RWPE2 (cell line): ENCODE measurements around the gene XPNPEP2.

Experiments used
- ATAC-seq: fragments of 200-7000 bp; cut with Tn5 transposase; 3 replicates; pipeline ENCODE4 v1.9.1; 2021; ENCODE audit warnings: low read depth
- DNase-seq: peaks from one replicate; pipeline ENCODE4 v3.0.0-alpha.2; 2020; ENCODE audit warnings: low spot score
- H3K27ac ChIP-seq: fragments of 450-650 bp; 2 replicates; pipeline ENCODE4 v1.5.1; 2017; ENCODE audit warnings: mild to moderate bottlenecking; ENCODE audit not compliant: poor library complexity, severe bottlenecking
- H3K27me3 ChIP-seq: fragments of 250-450 bp; sonication (Bioruptor Pico); 2 replicates; pipeline ENCODE4 v1.5.1; 2021; ENCODE audit warnings: mild to moderate bottlenecking, moderate library complexity; ENCODE audit not compliant: insufficient read depth, poor library complexity, severe bottlenecking
- H3K36me3 ChIP-seq: fragments of 250-450 bp; sonication (Bioruptor Pico); 2 replicates; pipeline ENCODE4 v1.5.1; 2020; ENCODE audit warnings: low read depth, mild to moderate bottlenecking, moderate library complexity
- H3K4me1 ChIP-seq: fragments of 250-450 bp; sonication (Bioruptor Pico); 2 replicates; pipeline ENCODE4 v1.5.1; 2021; ENCODE audit warnings: mild to moderate bottlenecking, moderate library complexity; ENCODE audit not compliant: insufficient read depth, poor library complexity, severe bottlenecking
- H3K4me3 ChIP-seq: fragments of 250-450 bp; sonication (Bioruptor Pico); 2 replicates; pipeline ENCODE4 v1.5.1; 2021; ENCODE audit warnings: mild to moderate bottlenecking, moderate library complexity; ENCODE audit not compliant: severe bottlenecking
- H3K9me3 ChIP-seq: fragments of 250-450 bp; sonication (Bioruptor Pico); 2 replicates; pipeline ENCODE4 v1.5.1; 2021; ENCODE audit warnings: mild to moderate bottlenecking, moderate library complexity; ENCODE audit not compliant: severe bottlenecking
- TF ChIP-seq, protein P1 (sequence below): fragments of 450-650 bp; IDR thresholded peaks from one replicate; pipeline ENCODE4 v1.5.1; 2017; ENCODE audit warnings: mild to moderate bottlenecking, moderate library complexity; ENCODE audit not compliant: poor library complexity, severe bottlenecking

Gene XPNPEP2

GRCh38 chrX:129731228-129731627 lies 7.6 kb upstream of the XPNPEP2 start:
- DNase-seq = no peak
- ATAC-seq = no peak
- Histone ChIP-seq H3K27ac (no peak overlapping the region), H3K36me3 (no peaks in the 10 kb centered on the region), H3K4me1 (no peaks in the 10 kb centered on the region), H3K27me3 (no peaks in the 10 kb centered on the region), H3K9me3 (no peaks in the 10 kb centered on the region), H3K4me3 (no peak overlapping the region)
- TF ChIP-seq, protein P1, sequence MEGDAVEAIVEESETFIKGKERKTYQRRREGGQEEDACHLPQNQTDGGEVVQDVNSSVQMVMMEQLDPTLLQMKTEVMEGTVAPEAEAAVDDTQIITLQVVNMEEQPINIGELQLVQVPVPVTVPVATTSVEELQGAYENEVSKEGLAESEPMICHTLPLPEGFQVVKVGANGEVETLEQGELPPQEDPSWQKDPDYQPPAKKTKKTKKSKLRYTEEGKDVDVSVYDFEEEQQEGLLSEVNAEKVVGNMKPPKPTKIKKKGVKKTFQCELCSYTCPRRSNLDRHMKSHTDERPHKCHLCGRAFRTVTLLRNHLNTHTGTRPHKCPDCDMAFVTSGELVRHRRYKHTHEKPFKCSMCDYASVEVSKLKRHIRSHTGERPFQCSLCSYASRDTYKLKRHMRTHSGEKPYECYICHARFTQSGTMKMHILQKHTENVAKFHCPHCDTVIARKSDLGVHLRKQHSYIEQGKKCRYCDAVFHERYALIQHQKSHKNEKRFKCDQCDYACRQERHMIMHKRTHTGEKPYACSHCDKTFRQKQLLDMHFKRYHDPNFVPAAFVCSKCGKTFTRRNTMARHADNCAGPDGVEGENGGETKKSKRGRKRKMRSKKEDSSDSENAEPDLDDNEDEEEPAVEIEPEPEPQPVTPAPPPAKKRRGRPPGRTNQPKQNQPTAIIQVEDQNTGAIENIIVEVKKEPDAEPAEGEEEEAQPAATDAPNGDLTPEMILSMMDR = no peak

- no peak overlapping the region for H3K4me3 ChIP-seq
- H3K27me3 ChIP-seq = no peaks in the 10 kb centered on the region
- TF ChIP-seq, protein P1 = no peak
- no peak for ATAC-seq
- no peaks in the 10 kb centered on the region for H3K4me1 ChIP-seq
- H3K27ac ChIP-seq = no peak overlapping the region
- H3K36me3 ChIP-seq = no peaks in the 10 kb centered on the region
- H3K9me3 ChIP-seq = no peaks in the 10 kb centered on the region
- no peak for DNase-seq
These were observed 5.9 kb upstream of the XPNPEP2 start for GRCh38 chrX:129732857-129733256.

GRCh38 chrX:129733335-129733734 lies 5.4 kb upstream of the XPNPEP2 start:
- Histone ChIP-seq H3K27ac (no peak overlapping the region), H3K4me3 (no peak overlapping the region), H3K27me3 (no peaks in the 10 kb centered on the region), H3K36me3 (no peaks in the 10 kb centered on the region), H3K9me3 (no peaks in the 10 kb centered on the region), H3K4me1 (no peaks in the 10 kb centered on the region)
- TF ChIP-seq, protein P1 = no peak
- DNase-seq (no peak), ATAC-seq (no peak)

DNA sequence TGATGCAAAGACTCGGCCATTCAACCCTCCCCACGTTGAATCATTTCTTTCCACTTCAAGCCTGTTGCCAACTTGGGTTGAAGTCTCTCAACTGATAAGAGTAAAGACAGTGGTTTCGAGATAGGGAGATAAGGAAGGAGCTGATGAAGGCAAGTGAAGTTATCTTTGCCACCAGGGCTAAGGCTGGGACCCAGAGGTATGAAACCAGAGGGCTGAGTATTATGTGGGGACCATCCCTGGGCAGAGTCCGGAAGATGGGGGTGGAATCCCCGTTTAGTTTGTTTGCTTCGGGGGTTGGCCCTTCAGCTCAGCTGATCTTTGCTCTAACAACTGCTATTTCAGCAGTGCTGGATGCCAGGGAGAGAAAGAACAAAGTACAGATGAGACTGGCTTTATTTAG lies 2.3 kb upstream of the XPNPEP2 start:
- ATAC-seq = no peak
- no peak for DNase-seq
- Histone ChIP-seq H3K27me3 (no peaks in the 10 kb centered on the region), H3K9me3 (no peaks in the 10 kb centered on the region), H3K27ac (no peak overlapping the region), H3K4me3 (no peak overlapping the region), H3K36me3 (no peaks in the 10 kb centered on the region), H3K4me1 (no peaks in the 10 kb centered on the region)
- TF ChIP-seq, protein P1 = no peak

DNA sequence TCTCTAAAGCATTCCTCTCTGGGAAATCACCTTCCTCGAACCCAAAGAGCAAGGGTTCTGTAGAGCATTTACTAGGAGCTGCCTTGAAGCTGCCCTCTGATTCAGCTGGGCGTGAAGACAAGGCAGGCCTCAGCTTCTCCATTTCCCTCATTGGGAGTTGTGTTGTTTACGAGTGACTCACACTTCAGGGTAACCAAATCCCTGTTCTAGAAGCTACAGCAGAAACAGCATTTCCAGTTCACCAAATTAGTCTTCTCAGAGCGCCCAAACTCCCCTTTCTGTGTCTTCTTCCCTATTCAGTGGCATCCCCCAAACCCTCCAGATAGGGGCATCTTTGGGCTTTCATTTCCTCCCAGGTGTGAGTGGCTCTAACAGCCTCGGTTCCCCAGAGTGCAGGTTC lies 863 bp upstream of the XPNPEP2 start:
- Histone ChIP-seq H3K9me3 (no peaks in the 10 kb centered on the region), H3K27me3 (no peaks in the 10 kb centered on the region), H3K27ac (no peak overlapping the region), H3K4me1 (no peaks in the 10 kb centered on the region), H3K36me3 (no peaks in the 10 kb centered on the region), H3K4me3 (no peak overlapping the region)
- TF ChIP-seq, protein P1 = no peak
- ATAC-seq (peak; percentile 58; the same call in 2 of the 3 replicates), DNase-seq (no peak)
